K562 (cell line): ENCODE data around the gene GLTP. TPM values are rescaled to one million over a fixed set of nuclear protein-coding genes. Genes with fewer than 3 reads are reported as not detected.
A peak's percentile ranks its signal among the peaks of the same experiment; 100 is the strongest.

Experiments
- CBX5 ChIP-seq: IDR thresholded peaks from 2 replicates; pipeline ENCODE4 v1.6.1; 2014; ENCODE audit warnings: low read depth, borderline replicate concordance
- CEBPB ChIP-seq: fragments of 450-650 bp; IDR thresholded peaks from 2 replicates; pipeline ENCODE4 v1.6.1; 2016; ENCODE audit warnings: missing genetic modification characterization, missing compliant biosample characterization
- EHMT2 ChIP-seq: fragments of 450-650 bp; IDR thresholded peaks from 2 replicates; pipeline ENCODE4 v1.6.1; 2018; ENCODE audit warnings: antibody characterized with exemption
- ETS2 ChIP-seq: IDR thresholded peaks from 2 replicates; pipeline ENCODE4 v1.6.1; 2016; ENCODE audit warnings: borderline replicate concordance, missing genetic modification characterization, mild to moderate bottlenecking, moderate library complexity, missing compliant biosample characterization; ENCODE audit not compliant: poor library complexity, severe bottlenecking
- FOXP1 ChIP-seq: sonication (generic); formaldehyde crosslinking; IDR thresholded peaks from 2 replicates; pipeline ENCODE4 v1.8.0; 2022; ENCODE audit warnings: mild to moderate bottlenecking, missing genetic modification reagents
- JUN ChIP-seq, 2 experiments: sonication (generic) in 1 of 2; formaldehyde crosslinking in 1 of 2; IDR thresholded peaks; 2 replicates each; pipeline versions ENCODE4 v1.6.1 to v1.8.0; 2012 to 2022; ENCODE audit warnings: borderline replicate concordance in 2 of 2, mild to moderate bottlenecking in 2 of 2, improper control_type of control experiment in 1 of 2, low read depth in 1 of 2, low read length in 1 of 2, missing genetic modification reagents in 1 of 2
- SMARCB1 ChIP-seq: IDR thresholded peaks from 2 replicates; pipeline ENCODE4 v1.6.1; 2011; ENCODE audit warnings: improper control_type of control experiment, low read depth; ENCODE audit not compliant: insufficient read length
- SP2 ChIP-seq: IDR thresholded peaks from 2 replicates; pipeline ENCODE4 v1.6.1; 2011; ENCODE audit warnings: mild to moderate bottlenecking, low read depth, low read length, moderate library complexity; ENCODE audit not compliant: poor library complexity, severe bottlenecking; ENCODE audit errors: extremely low read depth
- TAF1 ChIP-seq: IDR thresholded peaks from 2 replicates; pipeline ENCODE4 v1.6.1; 2011; ENCODE audit warnings: mild to moderate bottlenecking, low read length, moderate library complexity; ENCODE audit not compliant: insufficient read depth, control insufficient read depth, severe bottlenecking; ENCODE audit errors: extremely low read depth
- TEAD4 ChIP-seq, 2 experiments: sonication (generic) in 1 of 2; formaldehyde crosslinking in 1 of 2; IDR thresholded peaks; 2 replicates each; pipeline versions ENCODE4 v1.6.1 to v1.8.0; 2012 to 2022; ENCODE audit warnings: borderline replicate concordance in 1 of 2, inconsistent platforms in 1 of 2, low read length in 1 of 2, mild to moderate bottlenecking in 1 of 2, missing genetic modification reagents in 1 of 2
- TOE1 ChIP-seq, 2 experiments: fragments of 450-650 bp in 1 of 2; sonication (generic) in 1 of 2; formaldehyde crosslinking in 1 of 2; IDR thresholded peaks; 2 replicates each; pipeline versions ENCODE4 v1.7.1 to v1.8.0; 2016 to 2022; ENCODE audit warnings: borderline replicate concordance in 2 of 2, mild to moderate bottlenecking in 2 of 2, antibody characterized with exemption in 1 of 2, inconsistent platforms in 1 of 2, low read depth in 1 of 2, missing genetic modification reagents in 1 of 2, moderate library complexity in 1 of 2
- XRCC3 ChIP-seq: fragments of 450-650 bp; IDR thresholded peaks from 2 replicates; pipeline ENCODE4 v1.6.1; 2017; ENCODE audit warnings: mild to moderate bottlenecking, moderate library complexity
- ZFP30 ChIP-seq: fragments of 250-450 bp; sonication (Bioruptor Pico); IDR thresholded peaks from 2 replicates; pipeline ENCODE4 v1.8.0; 2022; ENCODE audit warnings: moderate library complexity, mild to moderate bottlenecking, inconsistent platforms, borderline replicate concordance
- ZKSCAN1 ChIP-seq: fragments of 150-350 bp; IDR thresholded peaks from 2 replicates; pipeline ENCODE4 v1.6.1; 2016; ENCODE audit warnings: low read depth, low read length
- polyA plus RNA-seq, 8 experiments: library from polyadenylated mRNA; depleted of rRNA in 4 of 8; stranded (reverse) in 5 of 8; unstranded in 3 of 8; fragments of >200 nt; fragmentation: Nextera tagmentation in 2 of 8; fragmentation: Illumina TruSeq in 1 of 8; extraction: Ambion mirVana in 2 of 8; extraction: Trizol in 1 of 8; gene quantifications; 2 replicates each; pipeline versions ENCODE4 v1.2.1 to v1.2.3, GENCODE V29; 2011 to 2014; ENCODE audit warnings: inconsistent platforms in 1 of 8, missing spikeins in 1 of 8
- total RNA-seq, 7 experiments: library from RNA; depleted of rRNA in 6 of 7; stranded (reverse); fragments of >200 nt in 6 of 7; fragmentation: Illumina TruSeq in 2 of 7; extraction: Trizol in 2 of 7; gene quantifications; 2 replicates each; pipeline versions ENCODE4 v1.2.1 to v1.2.3, GENCODE V29; 2011 to 2021; ENCODE audit warnings: low replicate concordance in 1 of 7
- TF ChIP-seq, protein P1 (sequence below), 3 experiments: fragments of 200-800 bp in 1 of 3; sonication (Bioruptor generic) in 1 of 3; sonication (generic) in 1 of 3; formaldehyde crosslinking in 1 of 3; IDR thresholded peaks; 2 replicates each; pipeline versions ENCODE4 v1.6.1 to v1.8.0; 2016 to 2022; ENCODE audit warnings: mild to moderate bottlenecking in 2 of 3, missing compliant biosample characterization in 2 of 3, missing genetic modification characterization in 2 of 3, missing genetic modification reagents in 1 of 3

Gene GLTP
- total and polyA plus RNA-seq, 9 of the 15 experiments (the other 6 are each of a cell fraction or from before 2014, with no cell fraction given): 4.4 to 8.3 (median 6.1) TPM

DNA sequence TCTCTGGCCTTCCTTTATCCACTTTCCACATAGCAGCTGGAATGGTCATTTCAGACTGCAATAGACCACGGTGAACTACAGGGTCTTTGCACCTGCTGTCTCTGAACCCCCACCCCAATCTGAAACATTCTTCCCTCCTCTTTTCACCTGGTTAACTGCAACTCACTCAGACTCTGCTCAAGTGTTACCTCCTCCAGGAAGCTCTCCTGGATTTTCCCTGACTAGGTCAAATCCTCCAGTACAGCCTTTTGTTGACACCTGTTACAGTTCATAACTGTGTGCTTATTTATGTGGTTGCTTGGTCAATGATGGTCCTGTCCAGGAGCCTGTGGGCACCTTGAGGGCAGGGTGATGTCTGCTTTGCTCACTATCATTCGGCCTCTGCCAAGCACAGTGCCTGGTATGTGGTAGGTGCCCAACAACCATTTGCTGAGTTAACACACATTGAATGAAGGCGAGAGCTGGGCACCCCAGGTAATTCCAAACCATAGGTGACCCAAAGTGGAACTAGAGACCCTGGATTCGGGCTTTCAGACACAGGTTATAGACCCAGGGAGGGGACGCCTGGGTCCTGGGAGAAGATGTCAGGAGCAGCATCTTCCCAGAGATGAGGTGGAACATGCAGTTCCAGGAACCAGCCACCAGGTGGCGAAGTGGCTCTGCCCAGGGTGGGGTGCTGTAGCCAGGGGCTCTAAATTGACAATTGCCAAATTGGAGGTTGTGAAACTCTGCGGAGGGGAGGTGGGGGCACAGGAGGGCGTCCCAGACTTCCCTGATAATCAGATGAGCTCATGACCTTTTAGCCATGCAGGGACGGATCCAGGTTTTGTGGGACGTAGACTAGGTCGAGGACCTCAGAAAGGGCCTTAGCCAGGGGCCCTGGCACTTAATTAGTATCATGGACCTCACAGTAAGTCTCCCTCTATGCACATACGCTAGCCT is 75.2 kb downstream of the GLTP start (continued):
- no peak for TF ChIP-seq SMARCB1
- TF ChIP-seq TAF1: no peak
- TF ChIP-seq SP2: no peak
- TF ChIP-seq ETS2 (tag): no peak
- TF ChIP-seq XRCC3: no peak
- TF ChIP-seq TOE1 (IDR thresholded peaks at IDR 0.05; ENCODE audit: borderline replicate concordance): no peak
- TF ChIP-seq TOE1 (CRISPR knock-in tag; IDR thresholded peaks at IDR 0.05; ENCODE audit: borderline replicate concordance, low read depth): no peak
- peak; percentile 73 for TF ChIP-seq CEBPB
- TF ChIP-seq FOXP1 (CRISPR knock-in tag): no peak
- no peak for TF ChIP-seq ZFP30 (CRISPR knock-in tag)
- no peak for TF ChIP-seq EHMT2
- TF ChIP-seq JUN (IDR thresholded peaks at IDR 0.05; ENCODE audit: borderline replicate concordance, low read depth, low read length): no peak
- no peak for TF ChIP-seq JUN (CRISPR knock-in tag; IDR thresholded peaks at IDR 0.05; ENCODE audit: borderline replicate concordance)
- TF ChIP-seq, protein P1, sequence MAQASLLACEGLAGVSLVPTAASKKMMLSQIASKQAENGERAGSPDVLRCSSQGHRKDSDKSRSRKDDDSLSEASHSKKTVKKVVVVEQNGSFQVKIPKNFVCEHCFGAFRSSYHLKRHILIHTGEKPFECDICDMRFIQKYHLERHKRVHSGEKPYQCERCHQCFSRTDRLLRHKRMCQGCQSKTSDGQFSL (CRISPR knock-in tag; IDR thresholded peaks at IDR 0.05): no peak
- TF ChIP-seq, protein P1 (tag; IDR thresholded peaks at IDR 0.05): no peak
- TF ChIP-seq ZKSCAN1: no peak
- TF ChIP-seq CBX5: no peak
- no peak for TF ChIP-seq TEAD4 (IDR thresholded peaks at IDR 0.05; ENCODE audit: low read length)
- no peak for TF ChIP-seq TEAD4 (CRISPR knock-in tag; IDR thresholded peaks at IDR 0.05; ENCODE audit: borderline replicate concordance)
